ENCODE data around the gene SUPT3H. TPM values are rescaled to one million over a fixed set of nuclear protein-coding genes. Genes with fewer than 3 reads are reported as not detected.

Gene SUPT3H
- total and polyA plus RNA-seq, 7 experiments from 2014 or later, result 8.0 to 16.0 (median 12.7) TPM

DNA sequence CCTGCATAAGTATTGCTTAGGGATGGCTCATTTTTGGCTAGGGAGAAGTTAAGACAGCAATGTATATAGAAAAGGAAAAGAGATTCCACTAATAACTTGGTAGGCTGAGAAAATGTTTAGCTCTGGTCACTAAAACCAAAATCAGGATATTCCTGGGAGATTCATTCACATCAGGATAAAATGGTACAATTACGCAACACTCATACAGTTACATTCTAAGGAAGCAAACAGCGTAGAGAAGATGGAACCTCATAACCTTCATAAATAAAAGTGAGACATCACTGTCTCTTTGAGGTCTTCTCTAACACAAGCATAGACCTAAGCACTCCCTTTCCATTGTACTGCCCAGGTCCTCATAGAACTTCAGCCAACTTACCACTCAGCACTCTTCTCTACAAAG is 345.3 kb downstream of the SUPT3H start:
- Histone ChIP-seq H3K9me3 (ENCODE audit: control insufficient read depth in 2 of 3, low read length in 3 of 3) (peaks cover 0 to under 1% (median 0%) of the 10 kb centered on the region in 3 experiments), H3K27ac (ENCODE audit: low read depth, low read length) (no peak overlapping the region), H3K36me3 (ENCODE audit: control insufficient read depth in 2 of 3, insufficient read depth in 3 of 3, low read length in 3 of 3) (no peaks in the 10 kb centered on the region), H3K27me3 (ENCODE audit: control insufficient read depth in 2 of 2, insufficient read depth in 2 of 2, low read length in 2 of 2) (no peaks in the 10 kb centered on the region), H3K4me3 (ENCODE audit: low read length) (no peak overlapping the region), H3K4me1 (ENCODE audit: control insufficient read depth in 2 of 2, insufficient read depth in 2 of 2, low read length in 2 of 2) (no peaks in the 10 kb centered on the region)
- no peak overlapping the region for H3K4me3 Mint-ChIP-seq
- H3K36me3 Mint-ChIP-seq, result peaks cover 0 to 16% (median 11%) of the 10 kb centered on the region in 5 donors
- no peak overlapping the region for H3K27ac Mint-ChIP-seq
- CTCF ChIA-PET, result no interaction called here
- no peak for ATAC-seq
- H3K4me1 Mint-ChIP-seq, result peaks cover 0 to 12% (median 4%) of the 10 kb centered on the region in 7 donors
- POLR2A ChIA-PET, result no interaction called here
- no peaks in the 10 kb centered on the region for H3K27me3 Mint-ChIP-seq
- H3K9me3 Mint-ChIP-seq, result peaks cover 0 to 18% (median 9%) of the 10 kb centered on the region in 11 donors
- intact Hi-C loops (cut with micrococcal nuclease), result no loop called here
- no peak for DNase-seq

DNA sequence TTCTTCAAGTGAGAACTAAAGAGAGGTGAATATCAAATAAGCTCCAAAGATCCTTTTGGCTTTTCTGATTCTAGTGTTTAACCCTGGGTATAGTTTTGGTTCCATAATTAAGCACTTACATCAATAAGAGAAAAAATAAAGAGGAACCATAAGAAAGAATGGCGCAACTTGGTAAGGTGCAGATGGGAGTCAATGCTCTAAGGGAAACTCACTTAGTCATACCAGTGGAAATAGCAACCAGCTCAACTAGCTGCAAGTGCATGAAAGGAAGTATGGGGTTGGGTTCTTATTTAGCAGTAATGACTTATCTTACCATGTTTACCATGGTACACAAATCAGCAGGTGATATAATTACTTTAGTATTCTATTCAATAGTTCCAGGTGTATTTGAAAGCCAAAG is 346.1 kb downstream of the SUPT3H start:
- Histone ChIP-seq H3K27me3 (ENCODE audit: control insufficient read depth in 2 of 2, insufficient read depth in 2 of 2, low read length in 2 of 2) (no peaks in the 10 kb centered on the region), H3K4me1 (ENCODE audit: control insufficient read depth in 2 of 2, insufficient read depth in 2 of 2, low read length in 2 of 2) (no peaks in the 10 kb centered on the region), H3K9me3 (ENCODE audit: control insufficient read depth in 2 of 3, low read length in 3 of 3) (peaks cover 0 to 6% (median 0%) of the 10 kb centered on the region in 3 experiments), H3K36me3 (ENCODE audit: control insufficient read depth in 2 of 3, insufficient read depth in 3 of 3, low read length in 3 of 3) (no peaks in the 10 kb centered on the region), H3K27ac (ENCODE audit: low read depth, low read length) (no peak overlapping the region), H3K4me3 (ENCODE audit: low read length) (no peak overlapping the region)
- H3K4me1 Mint-ChIP-seq, result peaks cover 0 to 12% (median under 1%) of the 10 kb centered on the region in 7 donors
- ATAC-seq (peak; percentile 67), DNase-seq (no peak)
- no peaks in the 10 kb centered on the region for H3K27me3 Mint-ChIP-seq
- no peak overlapping the region for H3K4me3 Mint-ChIP-seq
- no peak overlapping the region for H3K27ac Mint-ChIP-seq
- CTCF ChIA-PET, result interaction anchor here (0.9 kb wide), 1 partner anchor 387 kb away, joined by 3 read pairs; no protein-coding TSS in a partner anchor
- POLR2A ChIA-PET, result no interaction called here
- H3K9me3 Mint-ChIP-seq, result peaks cover 0 to 26% (median 13%) of the 10 kb centered on the region in 11 donors
- intact Hi-C loops (cut with micrococcal nuclease), result no loop called here
- peaks cover 0 to 20% (median 14%) of the 10 kb centered on the region in 5 donors for H3K36me3 Mint-ChIP-seq

DNA sequence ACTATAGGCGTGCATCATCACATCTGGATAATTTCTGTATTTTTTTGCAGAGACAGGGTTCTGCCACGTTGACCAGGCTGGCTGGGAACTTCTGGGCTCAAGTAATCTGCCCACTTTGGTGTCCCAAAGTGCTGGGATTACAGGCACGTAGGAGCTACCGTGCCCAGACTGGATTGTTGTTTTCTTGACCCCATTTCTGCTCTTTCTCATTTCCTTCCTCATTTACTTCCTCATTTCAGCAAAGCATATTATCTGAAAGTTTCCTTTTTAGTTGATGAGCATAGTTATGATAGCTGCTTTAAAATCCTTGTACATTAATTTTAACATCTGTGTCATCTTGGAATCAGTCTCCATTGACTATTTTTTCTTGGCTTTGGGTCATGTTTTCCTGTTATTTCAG is 350.6 kb downstream of the SUPT3H start:
- no peaks in the 10 kb centered on the region for H3K27me3 ChIP-seq (ENCODE audit: control insufficient read depth in 2 of 2, insufficient read depth in 2 of 2, low read length in 2 of 2)
- POLR2A ChIA-PET, result no interaction called here

DNA sequence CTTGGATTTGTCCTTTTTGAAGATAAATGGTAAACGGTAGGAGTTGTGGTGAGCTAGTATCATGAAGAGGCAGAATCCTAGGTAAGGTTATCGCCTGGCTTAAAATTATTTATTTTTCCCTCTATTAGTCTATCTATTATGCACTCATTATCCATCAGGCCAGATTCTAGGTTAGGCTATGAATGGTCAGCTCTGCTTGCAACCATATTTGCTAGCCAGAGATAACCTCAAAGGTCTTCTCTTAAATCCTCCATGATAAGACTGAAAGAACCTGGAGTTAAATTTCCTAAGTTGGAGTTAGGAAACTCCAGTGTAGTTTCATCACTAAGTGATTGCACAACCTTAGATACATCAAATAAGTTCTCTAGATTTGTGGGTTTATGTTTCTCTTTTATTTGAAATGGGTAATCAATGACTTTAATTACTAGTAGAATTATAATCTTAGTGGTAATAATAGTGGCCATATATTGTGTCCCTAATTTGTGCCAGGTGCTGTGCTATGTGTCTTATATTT is 351.7 kb downstream of the SUPT3H start:
- no peak overlapping the region for H3K4me3 Mint-ChIP-seq
- H3K27ac Mint-ChIP-seq, result no peak overlapping the region
- peaks cover 9 to 18% (median 17%) of the 10 kb centered on the region in 7 donors for H3K4me1 Mint-ChIP-seq
- DNase-seq (no peak), ATAC-seq (no peak)
- H3K9me3 ChIP-seq (ENCODE audit: control insufficient read depth in 2 of 3, low read length in 3 of 3), result peaks cover 0 to 6% (median 0%) of the 10 kb centered on the region in 3 experiments
- peaks cover 4 to 29% (median 15%) of the 10 kb centered on the region in 11 donors for H3K9me3 Mint-ChIP-seq
- no peak overlapping the region for H3K4me3 ChIP-seq (ENCODE audit: low read length)
- H3K4me1 ChIP-seq (ENCODE audit: control insufficient read depth in 2 of 2, insufficient read depth in 2 of 2, low read length in 2 of 2), result peaks cover 0 to 4% of the 10 kb centered on the region in 2 donors
- H3K36me3 Mint-ChIP-seq, result peaks cover 5 to 23% (median 20%) of the 10 kb centered on the region in 5 donors
- intact Hi-C loops (cut with micrococcal nuclease), result no loop called here
- ChIA-PET POLR2A (interaction anchor here (1.0 kb wide), 1 partner anchor 91 kb away, joined by 6 read pairs; no protein-coding TSS in a partner anchor), CTCF (no interaction called here)
- no peaks in the 10 kb centered on the region for H3K27me3 ChIP-seq (ENCODE audit: control insufficient read depth in 2 of 2, insufficient read depth in 2 of 2, low read length in 2 of 2)
- no peaks in the 10 kb centered on the region for H3K36me3 ChIP-seq (ENCODE audit: control insufficient read depth in 2 of 3, insufficient read depth in 3 of 3, low read length in 3 of 3)
- H3K27me3 Mint-ChIP-seq, result no peaks in the 10 kb centered on the region
- no peak overlapping the region for H3K27ac ChIP-seq (ENCODE audit: low read depth, low read length)

More for the DNA sequence above, 350.6 kb downstream of the SUPT3H start:
- no peaks in the 10 kb centered on the region for H3K27me3 Mint-ChIP-seq
- Histone ChIP-seq H3K4me3 (ENCODE audit: low read length) (no peak overlapping the region), H3K27ac (ENCODE audit: low read depth, low read length) (no peak overlapping the region), H3K36me3 (ENCODE audit: control insufficient read depth in 2 of 3, insufficient read depth in 3 of 3, low read length in 3 of 3) (no peaks in the 10 kb centered on the region), H3K9me3 (ENCODE audit: control insufficient read depth in 2 of 3, low read length in 3 of 3) (peaks cover 0 to 6% (median 0%) of the 10 kb centered on the region in 3 experiments), H3K4me1 (ENCODE audit: control insufficient read depth in 2 of 2, insufficient read depth in 2 of 2, low read length in 2 of 2) (peaks cover 0 to under 1% of the 10 kb centered on the region in 2 donors)
- H3K36me3 Mint-ChIP-seq, result peaks cover 5 to 23% (median 20%) of the 10 kb centered on the region in 5 donors
- intact Hi-C loops (cut with micrococcal nuclease), result no loop called here
- CTCF ChIA-PET, result interaction anchor here (0.6 kb wide), 2 partner anchors 33 to 266 kb away, joined by 3 read pairs; no protein-coding TSS in a partner anchor
- peaks cover 5 to 9% (median 7%) of the 10 kb centered on the region in 7 donors for H3K4me1 Mint-ChIP-seq
- no peak overlapping the region for H3K4me3 Mint-ChIP-seq
- DNase-seq (no peak), ATAC-seq (no peak)
- peaks cover 4 to 29% (median 15%) of the 10 kb centered on the region in 11 donors for H3K9me3 Mint-ChIP-seq
- H3K27ac Mint-ChIP-seq, result no peak overlapping the region

DNA sequence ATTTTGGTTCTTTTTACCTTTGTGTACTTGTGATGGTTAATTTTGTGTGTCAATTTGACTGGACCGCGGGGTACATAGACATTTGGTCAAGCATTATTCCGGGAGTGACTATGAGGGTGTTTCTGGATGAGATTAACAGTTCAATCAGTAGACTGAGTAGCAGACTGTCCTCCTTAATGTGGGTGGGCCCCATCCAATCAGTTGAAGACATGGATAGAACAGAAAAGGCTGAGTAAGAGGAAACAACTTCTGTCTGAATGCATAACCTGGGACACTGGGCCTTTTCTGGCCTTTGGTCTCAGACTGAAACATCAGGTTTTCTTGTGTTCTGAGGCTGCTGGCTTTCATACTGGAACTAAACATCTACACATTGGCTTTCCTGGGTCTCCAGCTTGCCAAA is 353.1 kb downstream of the SUPT3H start:
- Mint-ChIP-seq H3K36me3 (peaks cover 5 to 23% (median 20%) of the 10 kb centered on the region in 5 donors), H3K9me3 (peaks cover 4 to 29% (median 15%) of the 10 kb centered on the region in 11 donors), H3K4me1 (peaks cover 9 to 20% (median 19%) of the 10 kb centered on the region in 7 donors), H3K4me3 (no peak overlapping the region), H3K27ac (no peak overlapping the region), H3K27me3 (no peaks in the 10 kb centered on the region)
- ChIA-PET POLR2A (interaction anchor here (1.0 kb wide), 1 partner anchor 47 kb away, joined by 3 read pairs; no protein-coding TSS in a partner anchor), CTCF (no interaction called here)
- DNase-seq (no peak), ATAC-seq (no peak)
- intact Hi-C loops (cut with micrococcal nuclease), result loop anchor here (5.0 kb wide), 4 partner anchors 47 to 353 kb away; partner anchors contain the start of gene SUPT3H (in 1 of the 2)
- Histone ChIP-seq H3K27me3 (ENCODE audit: control insufficient read depth in 2 of 2, insufficient read depth in 2 of 2, low read length in 2 of 2) (no peaks in the 10 kb centered on the region), H3K4me3 (ENCODE audit: low read length) (no peak overlapping the region), H3K27ac (ENCODE audit: low read depth, low read length) (no peak overlapping the region), H3K4me1 (ENCODE audit: control insufficient read depth in 2 of 2, insufficient read depth in 2 of 2, low read length in 2 of 2) (peaks cover 0 to 4% of the 10 kb centered on the region in 2 donors), H3K9me3 (ENCODE audit: control insufficient read depth in 2 of 3, low read length in 3 of 3) (peaks cover 0 to 6% (median 0%) of the 10 kb centered on the region in 3 experiments), H3K36me3 (ENCODE audit: control insufficient read depth in 2 of 3, insufficient read depth in 3 of 3, low read length in 3 of 3) (no peaks in the 10 kb centered on the region)

DNA sequence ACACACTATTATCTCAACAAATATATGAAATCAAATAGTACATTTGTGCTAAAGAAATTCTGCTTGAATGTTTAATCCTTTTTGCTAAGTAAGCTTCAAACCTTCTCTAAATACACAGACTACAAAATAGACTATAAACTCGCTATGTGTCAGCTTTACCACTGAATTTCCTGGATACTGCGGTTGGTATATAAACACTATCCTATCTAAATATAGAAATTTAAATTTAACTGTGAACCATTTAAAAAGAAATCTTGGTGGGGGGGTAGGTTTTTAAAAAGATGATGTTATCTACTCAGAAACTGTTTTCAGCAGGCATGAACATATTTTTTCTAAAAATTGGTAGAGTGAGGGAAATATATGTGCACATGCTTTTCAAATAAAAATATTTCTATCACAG is 356.1 kb downstream of the SUPT3H start:
- peaks cover 0 to 4% of the 10 kb centered on the region in 2 donors for H3K4me1 ChIP-seq (ENCODE audit: control insufficient read depth in 2 of 2, insufficient read depth in 2 of 2, low read length in 2 of 2)
- ChIA-PET POLR2A (no interaction called here), CTCF (no interaction called here)
- H3K36me3 ChIP-seq (ENCODE audit: control insufficient read depth in 2 of 3, insufficient read depth in 3 of 3, low read length in 3 of 3), result no peaks in the 10 kb centered on the region
- Mint-ChIP-seq H3K27ac (peak overlapping the region in 2 of 9 donors; percentile 23 to 34), H3K9me3 (peaks cover 0 to 14% (median 4%) of the 10 kb centered on the region in 11 donors), H3K27me3 (no peaks in the 10 kb centered on the region), H3K4me1 (peaks cover 9 to 20% (median 19%) of the 10 kb centered on the region in 7 donors), H3K36me3 (peaks cover 5 to 15% (median 10%) of the 10 kb centered on the region in 5 donors), H3K4me3 (peak overlapping the region in 2 of 10 donors; percentile 6 to 7)
- intact Hi-C loops (cut with micrococcal nuclease), result loop anchor here (1.0 to 5.0 kb wide), 5 partner anchors 20 to 356 kb away; partner anchors contain the start of gene SUPT3H (in 1 of the 2)
- ATAC-seq, result peak; percentile 67
- H3K4me3 ChIP-seq (ENCODE audit: low read length), result no peak overlapping the region
- peak in 7 of 9 donors; percentile 6 to 55 (median 28) for DNase-seq
- no peak overlapping the region for H3K27ac ChIP-seq (ENCODE audit: low read depth, low read length)
- no peaks in the 10 kb centered on the region for H3K27me3 ChIP-seq (ENCODE audit: control insufficient read depth in 2 of 2, insufficient read depth in 2 of 2, low read length in 2 of 2)
- H3K9me3 ChIP-seq (ENCODE audit: control insufficient read depth in 2 of 3, low read length in 3 of 3), result no peaks in the 10 kb centered on the region

Data from naive thymus-derived CD4-positive, alpha-beta T cell (primary cell).